Uterus (tissue), 2 donors: Measurements from ENCODE around the gene SDHAF1.

ENCODE experiments used
- CTCF ChIP-seq, 4 experiments: fragments of 200-600 bp in 2 of 4; fragments of 450-650 bp in 2 of 4; sonication (generic) in 2 of 4; IDR thresholded peaks; one replicate each; pipeline ENCODE4 v1.5.1; 2016 to 2019; ENCODE audit warnings: antibody characterized with exemption in 4 of 4, mild to moderate bottlenecking in 2 of 4, moderate library complexity in 1 of 4
- POLR2A ChIP-seq, 2 donors: fragments of 450-650 bp; IDR thresholded peaks; one replicate each; pipeline ENCODE4 v1.6.1; 2016; ENCODE audit warnings: antibody characterized with exemption in 2 of 2, mild to moderate bottlenecking in 1 of 2, moderate library complexity in 1 of 2

- TF ChIP-seq CTCF (IDR thresholded peaks at IDR 0.05) (no peak), POLR2A (IDR thresholded peaks at IDR 0.05) (no peak)
These were observed 3.9 kb upstream of the SDHAF1 start for GRCh38 chr19:35990771-35991730.
